ENCODE measurements around the gene SLC38A10.

DNA sequence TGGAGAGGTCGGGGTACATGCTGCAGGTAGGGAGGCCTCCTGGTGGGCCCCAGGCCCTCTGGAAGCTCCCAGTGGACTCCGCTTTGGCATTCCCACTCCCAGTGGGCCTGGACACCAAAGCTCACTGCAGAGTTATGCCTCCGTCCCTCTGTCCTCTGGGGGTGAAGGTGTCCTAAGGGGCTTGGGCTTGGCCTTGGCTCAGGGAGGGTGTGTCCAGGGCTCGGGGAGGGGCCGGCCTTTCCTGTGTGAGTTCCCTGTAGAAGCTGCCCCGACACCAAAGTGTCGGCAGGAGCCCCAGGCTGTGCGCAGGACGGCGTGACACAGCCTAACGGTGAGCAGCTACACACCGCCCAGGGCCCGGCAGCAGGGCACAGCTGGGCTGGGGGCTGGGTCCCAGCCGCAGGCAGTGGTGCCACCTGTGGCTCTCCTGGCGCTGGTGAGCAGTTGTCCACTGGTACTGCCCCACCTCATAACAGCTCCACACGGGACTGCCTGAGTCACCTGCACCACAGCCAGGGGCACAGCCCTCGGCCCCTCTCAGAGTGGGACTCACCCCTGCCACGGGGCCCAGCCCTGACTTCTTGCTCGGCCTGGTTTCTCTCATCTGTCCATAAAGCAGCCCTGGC is 62.4 kb downstream of the SLC38A10 start:
- TF ChIP-seq, protein P1, sequence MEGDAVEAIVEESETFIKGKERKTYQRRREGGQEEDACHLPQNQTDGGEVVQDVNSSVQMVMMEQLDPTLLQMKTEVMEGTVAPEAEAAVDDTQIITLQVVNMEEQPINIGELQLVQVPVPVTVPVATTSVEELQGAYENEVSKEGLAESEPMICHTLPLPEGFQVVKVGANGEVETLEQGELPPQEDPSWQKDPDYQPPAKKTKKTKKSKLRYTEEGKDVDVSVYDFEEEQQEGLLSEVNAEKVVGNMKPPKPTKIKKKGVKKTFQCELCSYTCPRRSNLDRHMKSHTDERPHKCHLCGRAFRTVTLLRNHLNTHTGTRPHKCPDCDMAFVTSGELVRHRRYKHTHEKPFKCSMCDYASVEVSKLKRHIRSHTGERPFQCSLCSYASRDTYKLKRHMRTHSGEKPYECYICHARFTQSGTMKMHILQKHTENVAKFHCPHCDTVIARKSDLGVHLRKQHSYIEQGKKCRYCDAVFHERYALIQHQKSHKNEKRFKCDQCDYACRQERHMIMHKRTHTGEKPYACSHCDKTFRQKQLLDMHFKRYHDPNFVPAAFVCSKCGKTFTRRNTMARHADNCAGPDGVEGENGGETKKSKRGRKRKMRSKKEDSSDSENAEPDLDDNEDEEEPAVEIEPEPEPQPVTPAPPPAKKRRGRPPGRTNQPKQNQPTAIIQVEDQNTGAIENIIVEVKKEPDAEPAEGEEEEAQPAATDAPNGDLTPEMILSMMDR (conservative IDR thresholded peaks at IDR 0.05): no peak
- TF ChIP-seq ZFX (IDR thresholded peaks at IDR 0.05): no peak

Data from C4-2B (cell line).